ENCODE results near the gene SMPD2.

SMPD2 gene

DNA sequence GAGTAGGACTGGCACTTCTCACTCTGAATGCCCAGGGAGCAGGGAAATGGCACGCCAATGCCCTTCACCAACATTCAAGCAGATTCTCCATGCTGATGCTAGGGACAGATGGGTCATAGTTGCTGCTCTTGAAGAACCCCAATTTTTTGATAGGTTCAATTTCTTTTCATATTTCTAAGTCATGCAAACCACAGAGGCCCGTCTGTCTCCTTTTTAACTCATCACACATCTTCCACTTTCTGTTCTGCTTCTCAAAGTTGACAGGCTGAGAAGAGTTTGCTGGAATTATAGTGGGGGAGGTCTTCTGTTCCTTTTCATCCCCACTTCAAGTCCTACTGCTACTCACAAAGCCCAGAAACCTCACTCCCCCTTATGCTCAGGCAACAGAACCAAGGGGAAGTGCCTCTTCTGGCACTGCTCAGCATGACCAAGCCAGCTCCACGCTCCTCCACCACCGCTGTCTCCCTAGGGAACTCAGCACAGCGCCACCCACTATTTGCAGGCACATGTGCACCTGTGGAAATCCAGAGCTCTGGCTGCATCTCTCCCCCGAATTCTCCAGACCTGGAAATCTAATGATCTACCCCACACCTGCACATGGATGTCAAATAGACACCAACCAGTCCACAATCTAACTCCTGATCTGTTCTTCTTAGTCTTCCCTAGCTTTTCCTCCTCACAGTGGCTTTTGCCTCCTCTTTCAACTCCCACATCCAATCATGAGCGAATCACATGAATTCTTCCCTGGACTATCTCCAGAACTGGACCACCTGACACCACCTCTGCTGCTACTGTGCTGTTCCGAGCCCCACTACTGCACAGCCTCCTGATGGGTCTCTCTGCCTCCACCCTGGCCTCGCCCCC lies 31.8 kb downstream of the SMPD2 start:
- no peak for DNase-seq (ENCODE audit: low read depth, low spot score)
- ChIA-PET POLR2A (no interaction called here), CTCF (no interaction called here)
- TF ChIP-seq CTCF (IDR thresholded peaks at IDR 0.05; ENCODE audit: insufficient read depth, low read length, missing control alignments), result no peak
- H3K4me3 ChIP-seq (ENCODE audit: low read depth, low read length), result no peak overlapping the region

- ChIA-PET CTCF (no interaction called here), POLR2A (no interaction called here)
- no peak for DNase-seq (ENCODE audit: low read depth, low spot score)
- no peak overlapping the region for H3K4me3 ChIP-seq (ENCODE audit: low read depth, low read length)
- TF ChIP-seq CTCF (IDR thresholded peaks at IDR 0.05; ENCODE audit: insufficient read depth, low read length, missing control alignments), result no peak
Measured at GRCh38 chr6:109473120-109473519, 32.6 kb downstream of the SMPD2 start.

GRCh38 chr6:109474995-109475394 lies 34.5 kb downstream of the SMPD2 start:
- H3K4me3 ChIP-seq (ENCODE audit: low read depth, low read length), result no peak overlapping the region
- POLR2A ChIA-PET, result no interaction called here

DNA sequence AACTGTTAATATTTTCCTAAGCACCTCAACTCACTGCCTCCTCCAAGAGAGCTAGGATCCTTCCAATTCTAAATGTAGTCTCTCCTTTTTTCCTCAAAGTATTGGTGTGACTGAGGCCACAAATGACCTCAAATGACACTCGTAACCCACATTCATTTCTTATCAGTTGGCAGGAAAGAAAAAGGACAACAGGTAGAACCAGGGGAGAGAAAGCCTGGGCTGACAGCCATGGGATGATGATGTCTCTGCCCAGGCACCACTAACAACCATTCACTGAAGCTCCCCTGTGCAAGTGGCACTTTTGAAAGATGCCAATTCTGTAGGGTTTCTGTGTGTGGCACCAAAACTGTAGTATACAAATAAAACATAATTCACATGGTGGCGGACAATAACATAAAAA lies 35.1 kb downstream of the SMPD2 start:
- ChIA-PET POLR2A (no interaction called here), CTCF (no interaction called here)
- TF ChIP-seq CTCF (IDR thresholded peaks at IDR 0.05; ENCODE audit: insufficient read depth, low read length, missing control alignments), result no peak
- no peak for DNase-seq (ENCODE audit: low read depth, low spot score)
- no peak overlapping the region for H3K4me3 ChIP-seq (ENCODE audit: low read depth, low read length)

More at GRCh38 chr6:109474995-109475394, 34.5 kb downstream of the SMPD2 start:
- CTCF ChIA-PET, result no interaction called here
- no peak for TF ChIP-seq CTCF (IDR thresholded peaks at IDR 0.05; ENCODE audit: insufficient read depth, low read length, missing control alignments)
- no peak for DNase-seq (ENCODE audit: low read depth, low spot score)

- no peak overlapping the region for H3K4me3 ChIP-seq (ENCODE audit: low read depth, low read length)
- TF ChIP-seq CTCF (IDR thresholded peaks at IDR 0.05; ENCODE audit: insufficient read depth, low read length, missing control alignments), result no peak
- no peak for DNase-seq (ENCODE audit: low read depth, low spot score)
- CTCF ChIA-PET, result no interaction called here
- POLR2A ChIA-PET, result interaction anchor here (0.5 kb wide), 1 partner anchor 1194 kb away, joined by 7 read pairs; no protein-coding TSS in a partner anchor
Measured at GRCh38 chr6:109477184-109477583, 36.7 kb downstream of the SMPD2 start.

DNA sequence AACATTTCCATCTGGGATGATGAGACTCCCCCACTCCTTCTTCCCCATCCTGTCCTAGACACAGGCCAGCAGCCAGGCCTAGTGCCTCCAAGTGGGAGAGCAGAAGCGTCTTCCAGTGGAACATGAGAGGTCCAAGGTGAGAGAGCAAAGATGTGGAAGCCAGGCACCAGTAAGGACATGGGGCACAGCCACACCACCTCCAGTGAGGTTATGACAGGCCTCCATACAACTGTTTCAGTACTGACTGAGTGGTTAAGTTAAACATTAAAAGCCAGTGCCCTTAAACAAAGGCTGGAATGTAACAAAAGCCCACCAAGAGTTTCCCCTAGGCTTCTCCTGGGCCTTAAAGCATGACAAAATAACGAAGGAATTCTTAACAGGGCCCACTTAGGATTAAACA lies 37.2 kb downstream of the SMPD2 start:
- CTCF ChIA-PET, result interaction anchor here (1.9 kb wide), 1 partner anchor 14 kb away, joined by 4 read pairs; no protein-coding TSS in a partner anchor
- no peak overlapping the region for H3K4me3 ChIP-seq (ENCODE audit: low read depth, low read length)
- POLR2A ChIA-PET, result no interaction called here
- DNase-seq (ENCODE audit: low read depth, low spot score), result no peak
- no peak for TF ChIP-seq CTCF (IDR thresholded peaks at IDR 0.05; ENCODE audit: insufficient read depth, low read length, missing control alignments)

Measured in AG04449 (cell line).